Loucy (cell line): ENCODE data around the gene MNT.

ENCODE experiments used
- CTCF ChIP-seq: fragments of 200-600 bp; sonication (generic); conservative IDR thresholded peaks from 2 replicates; pipeline ENCODE4 v1.5.1; 2014; ENCODE audit warnings: mild to moderate bottlenecking, antibody characterized with exemption, low read length
- EZH2phosphoT487 ChIP-seq: fragments of 200-600 bp; IDR thresholded peaks from 2 replicates; pipeline ENCODE4 v1.6.1; 2018; ENCODE audit warnings: antibody characterized with exemption, mild to moderate bottlenecking, moderate library complexity, borderline replicate concordance

GRCh38 chr17:2378905-2379304 is 22.0 kb downstream of the MNT start:
- TF ChIP-seq CTCF (no peak), EZH2phosphoT487 (no peak)
